ENCODE results near the gene CTNND1.

The CTNND1 gene

GRCh38 chr11:57788703-57789088 is 27.1 kb downstream of the CTNND1 start:
- Histone ChIP-seq H3K4me3 (no peak overlapping the region), H3K36me3 (ENCODE audit: insufficient read depth, low read length) (peaks cover 11% of the 10 kb centered on the region), H3K9ac (ENCODE audit: insufficient read length) (no peak overlapping the region), H3K27ac (no peak overlapping the region), H3K9me3 (ENCODE audit: low read depth, low read length) (no peaks in the 10 kb centered on the region)
- no peak for DNase-seq (ENCODE audit: low read depth, low spot score)
- TF ChIP-seq FOXP2 (optimal IDR thresholded peaks at IDR 0.05; ENCODE audit: control extremely low read depth, extremely low read length, insufficient read depth) (no peak), EZH2 (IDR thresholded peaks at IDR 0.05) (no peak), POLR2AphosphoS5 (IDR thresholded peaks at IDR 0.05; ENCODE audit: borderline replicate concordance, low read depth, low read length) (no peak)

DNA sequence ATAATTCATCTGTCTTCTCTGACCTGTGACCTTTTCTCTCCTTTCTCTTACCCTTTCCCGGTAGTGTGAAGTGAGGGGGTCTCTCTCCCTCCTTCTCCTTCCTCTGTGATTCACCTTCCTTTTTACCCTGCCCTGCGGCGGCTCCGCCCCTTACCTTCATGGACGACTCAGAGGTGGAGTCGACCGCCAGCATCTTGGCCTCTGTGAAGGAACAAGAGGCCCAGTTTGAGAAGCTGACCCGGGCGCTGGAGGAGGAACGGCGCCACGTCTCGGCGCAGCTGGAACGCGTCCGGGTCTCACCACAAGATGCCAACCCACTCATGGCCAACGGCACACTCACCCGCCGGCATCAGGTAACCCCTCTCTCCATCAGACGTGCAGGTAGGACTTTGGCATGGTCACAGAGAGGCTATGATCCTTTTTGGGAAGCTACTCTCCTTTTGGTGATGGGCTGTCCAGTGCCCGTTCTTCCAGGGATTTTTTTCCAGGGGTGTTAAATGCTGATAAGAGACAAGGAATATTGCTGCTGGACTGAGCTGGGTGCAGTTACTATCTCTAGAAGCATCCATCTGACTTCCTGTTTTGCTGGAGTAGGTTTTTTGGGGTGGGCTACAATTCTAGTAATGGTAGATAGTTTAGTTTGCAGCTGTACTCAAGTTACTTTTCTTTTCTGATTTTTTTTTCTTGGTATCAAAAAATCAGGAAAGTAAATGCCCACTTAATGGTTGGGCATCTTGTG is 29.9 kb downstream of the CTNND1 start:
- no peak overlapping the region for H3K9ac ChIP-seq (ENCODE audit: insufficient read length)
- H3K36me3 ChIP-seq (ENCODE audit: insufficient read depth, low read length): peaks cover 35% of the 10 kb centered on the region
- DNase-seq (ENCODE audit: low read depth, low spot score): no peak
- no peaks in the 10 kb centered on the region for H3K9me3 ChIP-seq (ENCODE audit: low read depth, low read length)
- 0 out of 2 replicates have a peak overlapping the region, but pooled peaks have one; percentile 26 for H3K27ac ChIP-seq
- no peak overlapping the region for H3K4me3 ChIP-seq
- no peak for TF ChIP-seq POLR2AphosphoS5 (IDR thresholded peaks at IDR 0.05; ENCODE audit: borderline replicate concordance, low read depth, low read length)
- TF ChIP-seq EZH2 (IDR thresholded peaks at IDR 0.05): no peak

DNA sequence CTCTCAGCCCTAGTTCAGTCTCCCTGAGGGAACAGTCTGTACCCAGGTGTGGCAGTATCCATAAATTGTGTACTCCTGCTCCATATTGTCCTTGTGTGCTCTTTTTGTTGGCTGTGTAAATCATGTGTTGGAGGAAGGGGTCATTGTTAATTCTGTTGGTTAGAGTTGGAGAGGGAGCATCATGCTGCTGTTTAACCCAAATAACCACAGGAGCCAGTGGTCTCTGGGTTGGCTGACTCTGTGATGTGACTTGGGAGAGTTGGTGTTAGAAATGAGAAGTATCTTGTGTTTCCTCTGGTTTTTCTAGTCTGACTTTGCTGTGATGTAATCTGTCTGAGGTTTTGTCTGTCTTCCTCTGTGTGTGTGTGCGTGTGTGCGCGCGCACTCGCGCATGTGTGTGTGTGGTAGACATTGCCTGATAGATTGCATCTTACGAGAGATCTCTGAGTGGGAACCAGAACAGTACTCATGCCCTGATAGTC is 30.5 kb downstream of the CTNND1 start:
- TF ChIP-seq EZH2 (IDR thresholded peaks at IDR 0.05) (no peak), FOXP2 (optimal IDR thresholded peaks at IDR 0.05; ENCODE audit: control extremely low read depth, extremely low read length, insufficient read depth) (no peak), POLR2AphosphoS5 (IDR thresholded peaks at IDR 0.05; ENCODE audit: borderline replicate concordance, low read depth, low read length) (no peak)
- H3K4me3 ChIP-seq: no peak overlapping the region
- peaks cover 39% of the 10 kb centered on the region for H3K36me3 ChIP-seq (ENCODE audit: insufficient read depth, low read length)
- no peak for DNase-seq (ENCODE audit: low read depth, low spot score)
- no peaks in the 10 kb centered on the region for H3K9me3 ChIP-seq (ENCODE audit: low read depth, low read length)
- 0 out of 2 replicates have a peak overlapping the region, but pooled peaks have one; percentile 26 for H3K27ac ChIP-seq
- H3K9ac ChIP-seq (ENCODE audit: insufficient read length): no peak overlapping the region

- DNase-seq (ENCODE audit: low read depth, low spot score): peak; percentile 40
- peak overlapping the region; percentile 78; the same call in 1 of the 2 replicates for H3K27ac ChIP-seq
Observed at GRCh38 chr11:57792870-57793269, 31.3 kb downstream of the CTNND1 start.

GRCh38 chr11:57793351-57794115 is 31.9 kb downstream of the CTNND1 start:
- no peak overlapping the region for H3K4me3 ChIP-seq
- peak overlapping the region; percentile 78 for H3K27ac ChIP-seq
- H3K9me3 ChIP-seq (ENCODE audit: low read depth, low read length): no peaks in the 10 kb centered on the region
- H3K36me3 ChIP-seq (ENCODE audit: insufficient read depth, low read length): peaks cover 42% of the 10 kb centered on the region
- H3K9ac ChIP-seq (ENCODE audit: insufficient read length): no peak overlapping the region
- TF ChIP-seq EZH2 (IDR thresholded peaks at IDR 0.05): no peak
- no peak for TF ChIP-seq POLR2AphosphoS5 (IDR thresholded peaks at IDR 0.05; ENCODE audit: borderline replicate concordance, low read depth, low read length)
- no peak for TF ChIP-seq FOXP2 (optimal IDR thresholded peaks at IDR 0.05; ENCODE audit: control extremely low read depth, extremely low read length, insufficient read depth)
- no peak for DNase-seq (ENCODE audit: low read depth, low spot score)

More at GRCh38 chr11:57792870-57793269, 31.3 kb downstream of the CTNND1 start:
- TF ChIP-seq FOXP2 (optimal IDR thresholded peaks at IDR 0.05; ENCODE audit: control extremely low read depth, extremely low read length, insufficient read depth) (no peak), POLR2AphosphoS5 (IDR thresholded peaks at IDR 0.05; ENCODE audit: borderline replicate concordance, low read depth, low read length) (no peak), EZH2 (IDR thresholded peaks at IDR 0.05) (no peak)
- Histone ChIP-seq H3K9ac (ENCODE audit: insufficient read length) (no peak overlapping the region), H3K9me3 (ENCODE audit: low read depth, low read length) (no peaks in the 10 kb centered on the region), H3K4me3 (0 out of 2 replicates have a peak overlapping the region, but pooled peaks have one; percentile 29), H3K36me3 (ENCODE audit: insufficient read depth, low read length) (peaks cover 39% of the 10 kb centered on the region)

GRCh38 chr11:57798905-57799559 is 37.4 kb downstream of the CTNND1 start:
- H3K9me3 ChIP-seq (ENCODE audit: low read depth, low read length): no peaks in the 10 kb centered on the region
- H3K9ac ChIP-seq (ENCODE audit: insufficient read length): no peak overlapping the region
- no peak for TF ChIP-seq EZH2 (IDR thresholded peaks at IDR 0.05)
- no peak for TF ChIP-seq POLR2AphosphoS5 (IDR thresholded peaks at IDR 0.05; ENCODE audit: borderline replicate concordance, low read depth, low read length)
- TF ChIP-seq FOXP2 (optimal IDR thresholded peaks at IDR 0.05; ENCODE audit: control extremely low read depth, extremely low read length, insufficient read depth): no peak
- peak overlapping the region; percentile 28; the same call in 1 of the 2 replicates for H3K27ac ChIP-seq
- no peak for DNase-seq (ENCODE audit: low read depth, low spot score)
- no peak overlapping the region for H3K4me3 ChIP-seq
- H3K36me3 ChIP-seq (ENCODE audit: insufficient read depth, low read length): peaks cover 71% of the 10 kb centered on the region

GRCh38 chr11:57800444-57801182 is 39.0 kb downstream of the CTNND1 start:
- TF ChIP-seq FOXP2 (optimal IDR thresholded peaks at IDR 0.05; ENCODE audit: control extremely low read depth, extremely low read length, insufficient read depth) (no peak), EZH2 (IDR thresholded peaks at IDR 0.05) (no peak), POLR2AphosphoS5 (IDR thresholded peaks at IDR 0.05; ENCODE audit: borderline replicate concordance, low read depth, low read length) (no peak)

More at GRCh38 chr11:57800444-57801182, 39.0 kb downstream of the CTNND1 start:
- peaks cover 75% of the 10 kb centered on the region for H3K36me3 ChIP-seq (ENCODE audit: insufficient read depth, low read length)
- peak; percentile 48 for DNase-seq (ENCODE audit: low read depth, low spot score)
- no peak overlapping the region for H3K4me3 ChIP-seq
- H3K9me3 ChIP-seq (ENCODE audit: low read depth, low read length): no peaks in the 10 kb centered on the region
- H3K27ac ChIP-seq: no peak overlapping the region
- peak overlapping the region; percentile 20 for H3K9ac ChIP-seq (ENCODE audit: insufficient read length)
